Loucy (cell line): Measurements from ENCODE around the gene KLHL30.

Experiments used
- H2AFZ ChIP-seq: fragments of 200-600 bp; sonication (generic); 2 replicates; pipeline ENCODE4 v1.6.0; 2016; ENCODE audit warnings: antibody characterized with exemption, mild to moderate bottlenecking, low read length, moderate library complexity
- H3F3A ChIP-seq: fragments of 200-600 bp; 2 replicates; pipeline ENCODE4 v1.6.0; 2016; ENCODE audit warnings: antibody characterized with exemption, low read depth, mild to moderate bottlenecking
- H3K27me3 ChIP-seq: fragments of 200-600 bp; sonication (generic); 2 replicates; pipeline ENCODE4 v1.6.1; 2014; ENCODE audit warnings: low read length, mild to moderate bottlenecking; ENCODE audit not compliant: insufficient read depth, poor library complexity, severe bottlenecking
- H3K36me3 ChIP-seq: fragments of 200-600 bp; sonication (generic); 2 replicates; pipeline ENCODE4 v1.6.1; 2016; ENCODE audit warnings: low read length; ENCODE audit not compliant: insufficient read depth
- H3K4me1 ChIP-seq: fragments of 200-600 bp; sonication (generic); 2 replicates; pipeline ENCODE4 v1.5.1; 2014; ENCODE audit warnings: low read length, mild to moderate bottlenecking; ENCODE audit not compliant: insufficient read depth, poor library complexity, severe bottlenecking
- H3K4me2 ChIP-seq: fragments of 200-600 bp; sonication (generic); 2 replicates; pipeline ENCODE4 v1.6.0; 2014; ENCODE audit warnings: antibody characterized with exemption, low read length, low read depth, mild to moderate bottlenecking; ENCODE audit not compliant: poor library complexity, severe bottlenecking
- H3K4me3 ChIP-seq: fragments of 200-600 bp; sonication (generic); 2 replicates; pipeline ENCODE4 v1.5.1; 2014; ENCODE audit warnings: low read length, mild to moderate bottlenecking, mixed read lengths; ENCODE audit not compliant: poor library complexity, severe bottlenecking
- H3K79me2 ChIP-seq: fragments of 200-600 bp; sonication (generic); 2 replicates; pipeline ENCODE4 v1.6.1; 2014; ENCODE audit warnings: low read length; ENCODE audit not compliant: insufficient read depth
- H3K9ac ChIP-seq: fragments of 200-600 bp; sonication (generic); 2 replicates; pipeline ENCODE4 v1.6.0; 2014; ENCODE audit warnings: mild to moderate bottlenecking, low read depth, low read length, moderate library complexity; ENCODE audit not compliant: poor library complexity, severe bottlenecking
- H3K9me2 ChIP-seq: fragments of 200-600 bp; sonication (generic); replicated peaks from 2 replicates; pipeline ENCODE4 v1.6.1; 2016; ENCODE audit warnings: low read depth, low read length, mixed read lengths
- H3K9me3 ChIP-seq: fragments of 200-600 bp; sonication (generic); 2 replicates; pipeline ENCODE4 v1.6.1; 2014; ENCODE audit warnings: mild to moderate bottlenecking, antibody characterized with exemption, low read length, low read depth; ENCODE audit not compliant: insufficient read depth
- H4K20me1 ChIP-seq: fragments of 200-600 bp; sonication (generic); 2 replicates; pipeline ENCODE4 v1.6.0; 2014; ENCODE audit warnings: antibody characterized with exemption, low read length, mild to moderate bottlenecking; ENCODE audit not compliant: insufficient read depth, poor library complexity, severe bottlenecking
- EZH2phosphoT487 ChIP-seq: fragments of 200-600 bp; IDR thresholded peaks from 2 replicates; pipeline ENCODE4 v1.6.1; 2018; ENCODE audit warnings: antibody characterized with exemption, mild to moderate bottlenecking, moderate library complexity, borderline replicate concordance
- TF ChIP-seq, protein P1 (sequence below): fragments of 200-600 bp; sonication (generic); conservative IDR thresholded peaks from 2 replicates; pipeline ENCODE4 v1.5.1; 2014; ENCODE audit warnings: mild to moderate bottlenecking, antibody characterized with exemption, low read length

Gene KLHL30

DNA sequence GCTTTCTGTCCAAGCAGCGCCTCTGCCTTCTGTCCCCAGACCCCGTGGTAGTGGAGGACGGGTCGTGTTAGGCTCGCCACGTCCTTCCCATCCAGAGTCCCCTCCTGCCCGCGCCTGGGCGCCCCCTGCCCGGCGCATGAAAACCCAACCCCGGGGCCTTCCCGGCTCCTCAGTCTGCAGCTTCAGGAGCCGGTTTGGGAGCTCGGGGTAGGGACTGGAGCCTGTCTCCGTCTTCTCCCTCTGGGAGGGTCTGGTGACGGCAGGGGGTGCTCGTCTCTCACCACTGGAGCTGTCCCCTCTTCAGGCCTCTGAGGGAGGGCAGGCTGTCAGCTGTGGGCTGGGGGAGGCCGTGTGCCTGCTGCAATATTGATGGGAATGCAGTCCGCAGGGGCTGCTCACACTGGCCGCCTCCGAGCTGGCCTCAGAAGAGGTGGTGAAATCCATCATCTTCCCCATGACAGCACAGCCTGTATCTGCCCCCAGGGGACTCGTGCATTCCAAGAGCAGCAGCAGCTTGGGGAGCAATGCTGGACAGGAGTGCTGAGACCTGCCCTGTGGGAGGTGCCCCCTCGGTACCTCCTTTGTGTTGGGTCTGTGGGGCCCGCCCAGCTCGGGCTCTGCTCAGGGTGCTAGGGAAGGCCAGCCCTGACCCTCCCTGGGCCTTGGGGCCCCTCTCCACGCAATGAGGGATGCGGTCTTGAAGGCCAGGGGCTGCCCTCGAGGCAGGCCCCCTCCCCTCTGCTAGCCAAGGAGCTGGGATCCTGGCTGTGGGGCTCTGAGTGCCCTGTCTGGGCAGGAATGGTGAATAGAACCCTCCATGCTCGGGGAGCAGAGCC is 17.8 kb upstream of the KLHL30 start:
- H3K4me1 ChIP-seq: no peaks in the 10 kb centered on the region
- H2AFZ ChIP-seq: no peak overlapping the region
- TF ChIP-seq, protein P1, sequence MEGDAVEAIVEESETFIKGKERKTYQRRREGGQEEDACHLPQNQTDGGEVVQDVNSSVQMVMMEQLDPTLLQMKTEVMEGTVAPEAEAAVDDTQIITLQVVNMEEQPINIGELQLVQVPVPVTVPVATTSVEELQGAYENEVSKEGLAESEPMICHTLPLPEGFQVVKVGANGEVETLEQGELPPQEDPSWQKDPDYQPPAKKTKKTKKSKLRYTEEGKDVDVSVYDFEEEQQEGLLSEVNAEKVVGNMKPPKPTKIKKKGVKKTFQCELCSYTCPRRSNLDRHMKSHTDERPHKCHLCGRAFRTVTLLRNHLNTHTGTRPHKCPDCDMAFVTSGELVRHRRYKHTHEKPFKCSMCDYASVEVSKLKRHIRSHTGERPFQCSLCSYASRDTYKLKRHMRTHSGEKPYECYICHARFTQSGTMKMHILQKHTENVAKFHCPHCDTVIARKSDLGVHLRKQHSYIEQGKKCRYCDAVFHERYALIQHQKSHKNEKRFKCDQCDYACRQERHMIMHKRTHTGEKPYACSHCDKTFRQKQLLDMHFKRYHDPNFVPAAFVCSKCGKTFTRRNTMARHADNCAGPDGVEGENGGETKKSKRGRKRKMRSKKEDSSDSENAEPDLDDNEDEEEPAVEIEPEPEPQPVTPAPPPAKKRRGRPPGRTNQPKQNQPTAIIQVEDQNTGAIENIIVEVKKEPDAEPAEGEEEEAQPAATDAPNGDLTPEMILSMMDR: no peak
- TF ChIP-seq EZH2phosphoT487: no peak
- no peaks in the 10 kb centered on the region for H3K27me3 ChIP-seq
- H4K20me1 ChIP-seq: no peaks in the 10 kb centered on the region
- H3K9me3 ChIP-seq: no peaks in the 10 kb centered on the region
- no peaks in the 10 kb centered on the region for H3F3A ChIP-seq
- H3K9me2 ChIP-seq: no peaks in the 10 kb centered on the region
- H3K79me2 ChIP-seq: no peaks in the 10 kb centered on the region
- H3K36me3 ChIP-seq: no peaks in the 10 kb centered on the region
- H3K4me3 ChIP-seq: no peak overlapping the region
- no peak overlapping the region for H3K9ac ChIP-seq
- no peak overlapping the region for H3K4me2 ChIP-seq

DNA sequence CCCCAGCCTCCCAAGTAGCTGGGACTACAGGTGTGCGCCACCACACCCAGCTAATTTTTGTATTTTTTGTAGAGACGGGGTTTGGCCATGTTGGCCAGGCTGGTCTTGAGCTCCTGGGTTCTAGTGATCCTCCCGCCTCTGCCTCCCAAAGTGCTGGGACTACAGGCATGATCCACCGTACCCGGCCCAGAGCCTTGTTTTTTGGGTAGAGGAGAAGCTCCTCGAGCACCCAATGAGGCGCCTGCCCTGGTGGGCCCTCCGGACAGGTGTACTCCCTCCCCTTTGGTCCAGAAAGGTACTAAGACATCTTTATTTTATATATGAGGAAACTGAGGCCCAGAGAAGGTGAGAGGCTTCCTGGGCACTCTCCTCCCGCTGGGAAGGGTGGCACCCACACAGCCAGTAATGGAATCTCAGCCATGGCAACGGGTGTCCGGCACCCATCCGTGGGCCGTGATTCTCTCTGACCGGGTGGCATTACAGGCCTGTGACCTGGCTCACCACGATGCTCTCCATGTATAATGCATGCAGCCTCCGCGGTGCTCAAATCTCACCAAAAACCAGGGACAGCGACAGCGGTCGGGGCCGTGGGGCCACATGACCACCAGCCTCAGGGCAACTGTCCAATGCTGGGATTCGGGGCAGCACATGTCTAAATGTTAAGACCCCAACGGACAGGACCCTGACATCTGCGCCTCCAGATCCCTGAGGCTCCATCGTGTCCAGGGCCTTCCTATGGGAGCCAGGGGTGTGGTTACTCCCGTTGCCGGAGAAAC is 16.8 kb upstream of the KLHL30 start:
- H3K9me2 ChIP-seq: no peaks in the 10 kb centered on the region
- no peak for TF ChIP-seq EZH2phosphoT487
- TF ChIP-seq, protein P1: no peak

DNA sequence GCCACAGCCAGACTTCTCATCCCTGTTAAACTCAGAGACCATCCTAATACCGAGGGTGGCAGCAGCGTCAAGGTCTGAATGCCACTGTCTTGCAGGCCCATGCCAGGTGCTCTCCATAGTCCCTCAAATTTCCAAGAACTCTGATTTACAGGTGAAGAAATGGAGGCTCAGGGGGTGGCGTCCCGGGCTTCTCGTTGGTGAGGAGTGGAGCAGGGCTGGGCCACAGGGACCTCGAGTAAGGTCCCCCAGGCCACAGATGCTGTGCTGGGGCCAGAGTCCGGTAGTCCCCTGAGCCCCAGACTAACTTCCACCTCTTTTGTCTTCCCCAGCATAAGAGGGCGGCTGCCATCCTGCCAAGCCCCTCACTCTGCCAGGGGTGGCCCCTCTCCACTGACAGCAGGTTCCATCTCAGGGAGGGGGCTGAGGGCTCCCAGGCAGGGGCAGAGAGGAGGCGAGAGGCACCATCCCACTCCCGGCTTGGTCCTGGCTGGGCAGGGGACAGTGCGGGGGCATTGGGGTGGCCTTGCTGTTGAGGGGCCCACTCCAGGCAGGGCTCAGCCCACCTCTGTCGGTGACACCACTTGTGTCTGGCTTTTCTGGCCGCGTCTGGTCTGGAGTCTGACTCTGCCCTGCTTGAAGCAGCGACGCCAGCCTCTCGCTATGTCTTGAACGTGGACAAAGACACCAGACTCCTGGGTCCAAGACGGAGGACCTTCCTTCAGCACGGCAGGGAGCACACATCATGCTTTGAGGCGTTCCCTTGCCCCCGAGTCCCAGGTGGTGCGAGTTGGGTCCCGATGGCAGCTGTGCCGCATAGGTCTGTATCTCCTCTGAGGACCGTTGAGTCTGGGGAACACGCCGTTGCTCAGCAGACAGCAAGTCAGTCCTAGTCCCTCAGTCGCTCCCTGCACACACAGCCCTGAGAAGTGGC is 15.9 kb upstream of the KLHL30 start:
- Histone ChIP-seq H4K20me1 (no peaks in the 10 kb centered on the region), H3K79me2 (no peaks in the 10 kb centered on the region), H3K4me1 (no peaks in the 10 kb centered on the region), H3K4me2 (no peak overlapping the region), H3K9me3 (no peaks in the 10 kb centered on the region), H2AFZ (no peak overlapping the region), H3K36me3 (no peaks in the 10 kb centered on the region), H3F3A (no peaks in the 10 kb centered on the region), H3K9me2 (no peaks in the 10 kb centered on the region), H3K4me3 (no peak overlapping the region), H3K27me3 (no peaks in the 10 kb centered on the region), H3K9ac (no peak overlapping the region)
- TF ChIP-seq, protein P1: no peak

More for the DNA sequence above, 16.8 kb upstream of the KLHL30 start:
- no peaks in the 10 kb centered on the region for H3K9me3 ChIP-seq
- H3K79me2 ChIP-seq: no peaks in the 10 kb centered on the region
- H3K4me3 ChIP-seq: no peak overlapping the region
- no peaks in the 10 kb centered on the region for H3F3A ChIP-seq
- H3K27me3 ChIP-seq: no peaks in the 10 kb centered on the region
- H3K36me3 ChIP-seq: no peaks in the 10 kb centered on the region
- no peak overlapping the region for H3K9ac ChIP-seq
- H4K20me1 ChIP-seq: no peaks in the 10 kb centered on the region
- no peak overlapping the region for H2AFZ ChIP-seq
- no peaks in the 10 kb centered on the region for H3K4me1 ChIP-seq
- H3K4me2 ChIP-seq: no peak overlapping the region
